K562 (cell line): ENCODE results near the gene TTC31. TPM values are rescaled to one million over a fixed set of nuclear protein-coding genes. Genes with fewer than 3 reads are reported as not detected.

Experiments used
- BRF2 ChIP-seq: IDR thresholded peaks from 3 replicates; pipeline ENCODE4 v1.6.1; 2011; ENCODE audit warnings: borderline replicate concordance, mild to moderate bottlenecking; ENCODE audit not compliant: insufficient read length, insufficient read depth
- CREBBP ChIP-seq: IDR thresholded peaks from one replicate; pipeline ENCODE4 v1.6.1; 2012; ENCODE audit warnings: low read depth, mild to moderate bottlenecking, control low read depth, inconsistent platforms, low read length
- DEAF1 ChIP-seq: fragments of 450-650 bp; formaldehyde crosslinking; IDR thresholded peaks from 2 replicates; pipeline ENCODE4 v1.4.0; 2020; ENCODE audit warnings: mild to moderate bottlenecking, moderate library complexity
- E2F1 ChIP-seq: sonication (generic); formaldehyde crosslinking; IDR thresholded peaks from 2 replicates; pipeline ENCODE4 v1.8.1; 2023; ENCODE audit warnings: mild to moderate bottlenecking, missing genetic modification reagents, moderate library complexity
- E2F5 ChIP-seq: sonication (generic); formaldehyde crosslinking; IDR thresholded peaks from 2 replicates; pipeline ENCODE4 v1.8.0; 2022; ENCODE audit warnings: mild to moderate bottlenecking, missing genetic modification reagents
- GABPA ChIP-seq: fragments of 200-800 bp; sonication (Bioruptor generic); conservative IDR thresholded peaks from 2 replicates; pipeline ENCODE4 v1.6.1; 2016; ENCODE audit warnings: low read depth, missing genetic modification characterization, missing compliant biosample characterization
- HIVEP1 ChIP-seq: fragments of 250-450 bp; sonication (Bioruptor Pico); IDR thresholded peaks from 2 replicates; pipeline ENCODE4 v1.4.0; 2020; ENCODE audit warnings: mild to moderate bottlenecking
- HNRNPL ChIP-seq: fragments of 200-400 bp; formaldehyde crosslinking; IDR thresholded peaks from 2 replicates; pipeline ENCODE4 v1.6.1; 2017; ENCODE audit warnings: low read depth, mild to moderate bottlenecking, low read length
- KAT7 ChIP-seq: sonication (generic); formaldehyde crosslinking; IDR thresholded peaks from 2 replicates; pipeline ENCODE4 v1.8.0; 2022; ENCODE audit warnings: missing genetic modification reagents, mild to moderate bottlenecking, borderline replicate concordance
- KAT8 ChIP-seq: fragments of 450-650 bp; IDR thresholded peaks from 2 replicates; pipeline ENCODE4 v1.6.1; 2016; ENCODE audit warnings: low read depth, mild to moderate bottlenecking
- PHTF2 ChIP-seq: fragments of 250-450 bp; sonication (Bioruptor Pico); IDR thresholded peaks from 2 replicates; pipeline ENCODE4 v1.5.0; 2021; ENCODE audit warnings: mild to moderate bottlenecking
- SIN3A ChIP-seq, 2 experiments: fragments of 150-350 bp in 1 of 2; IDR thresholded peaks; 2 replicates each; pipeline ENCODE4 v1.6.1; 2011 to 2016; ENCODE audit warnings: borderline replicate concordance in 2 of 2, low read depth in 2 of 2, low read length in 2 of 2, mild to moderate bottlenecking in 2 of 2, moderate library complexity in 2 of 2; ENCODE audit not compliant: control insufficient read depth in 1 of 2
- SREBF2 ChIP-seq: sonication (generic); formaldehyde crosslinking; IDR thresholded peaks from 2 replicates; pipeline ENCODE4 v1.4.0; 2020; ENCODE audit warnings: mild to moderate bottlenecking, missing genetic modification reagents
- TAF1 ChIP-seq: IDR thresholded peaks from 2 replicates; pipeline ENCODE4 v1.6.1; 2011; ENCODE audit warnings: mild to moderate bottlenecking, low read length, moderate library complexity; ENCODE audit not compliant: insufficient read depth, control insufficient read depth, severe bottlenecking; ENCODE audit errors: extremely low read depth
- ZNF324 ChIP-seq: fragments of 250-450 bp; sonication (Bioruptor Pico); IDR thresholded peaks from 2 replicates; pipeline ENCODE4 v1.4.0; 2020; ENCODE audit warnings: mild to moderate bottlenecking
- ZNF561 ChIP-seq: fragments of 450-650 bp; formaldehyde crosslinking; conservative IDR thresholded peaks from 2 replicates; pipeline ENCODE4 v1.4.0; 2020; ENCODE audit warnings: mild to moderate bottlenecking, moderate library complexity
- ZNF695 ChIP-seq: fragments of 450-650 bp; formaldehyde crosslinking; IDR thresholded peaks from 2 replicates; pipeline ENCODE4 v1.4.0; 2020; ENCODE audit warnings: mild to moderate bottlenecking, moderate library complexity
- polyA plus RNA-seq, 8 experiments: library from polyadenylated mRNA; depleted of rRNA in 4 of 8; stranded (reverse) in 5 of 8; unstranded in 3 of 8; fragments of >200 nt; fragmentation: Nextera tagmentation in 2 of 8; fragmentation: Illumina TruSeq in 1 of 8; extraction: Ambion mirVana in 2 of 8; extraction: Trizol in 1 of 8; gene quantifications; 2 replicates each; pipeline versions ENCODE4 v1.2.1 to v1.2.3, GENCODE V29; 2011 to 2014; ENCODE audit warnings: inconsistent platforms in 1 of 8, missing spikeins in 1 of 8
- total RNA-seq, 7 experiments: library from RNA; depleted of rRNA in 6 of 7; stranded (reverse); fragments of >200 nt in 6 of 7; fragmentation: Illumina TruSeq in 2 of 7; extraction: Trizol in 2 of 7; gene quantifications; 2 replicates each; pipeline versions ENCODE4 v1.2.1 to v1.2.3, GENCODE V29; 2011 to 2021; ENCODE audit warnings: low replicate concordance in 1 of 7

The TTC31 gene
- total and polyA plus RNA-seq, 9 of the 15 experiments (the other 6 are each of a cell fraction or from before 2014, with no cell fraction given), result 4.7 to 30.5 (median 15.9) TPM

- TF ChIP-seq BRF2, result no peak
- no peak for TF ChIP-seq DEAF1 (CRISPR knock-in tag)
- TF ChIP-seq SIN3A (IDR thresholded peaks at IDR 0.05; ENCODE audit: borderline replicate concordance in 2 of 2, control insufficient read depth in 1 of 2, low read depth in 2 of 2, low read length in 2 of 2), result 0 out of 4 replicates have a peak, but pooled peaks of 1 of the 2 experiments have one; percentile 22
- no peak for TF ChIP-seq TAF1
- TF ChIP-seq KAT7 (CRISPR knock-in tag), result 0 out of 2 replicates have a peak, but pooled peaks have one; percentile 4
- no peak for TF ChIP-seq ZNF695 (CRISPR knock-in tag)
- TF ChIP-seq HNRNPL, result no peak
- no peak for TF ChIP-seq KAT8
- no peak for TF ChIP-seq GABPA
- TF ChIP-seq E2F5 (CRISPR knock-in tag), result no peak
- no peak for TF ChIP-seq E2F1 (CRISPR knock-in tag)
- no peak for TF ChIP-seq PHTF2 (CRISPR knock-in tag)
- no peak for TF ChIP-seq SREBF2 (CRISPR knock-in tag)
- no peak for TF ChIP-seq ZNF324
- no peak for TF ChIP-seq CREBBP
- no peak for TF ChIP-seq HIVEP1 (CRISPR knock-in tag)
- TF ChIP-seq ZNF561 (CRISPR knock-in tag), result no peak
Measured at GRCh38 chr2:74502147-74502719, 19.4 kb downstream of the TTC31 start (continued).
